Fibroblast of villous mesenchyme (primary cell): Measurements from ENCODE around the gene ZNF420. TPM values are rescaled to one million over a fixed set of nuclear protein-coding genes. Genes with fewer than 3 reads are reported as not detected.

Source experiments
- DNase-seq: peaks from one replicate; pipeline ENCODE4 v3.0.0-alpha.2; 2010; ENCODE audit warnings: low read depth
- H3K4me3 ChIP-seq: 2 replicates; pipeline ENCODE4 v1.5.1; 2011; ENCODE audit warnings: low read depth, mild to moderate bottlenecking, low read length
- CTCF ChIP-seq: IDR thresholded peaks from 2 replicates; pipeline ENCODE4 v1.5.1; 2012; ENCODE audit warnings: low read depth, mild to moderate bottlenecking, low read length; ENCODE audit not compliant: insufficient read depth
- total RNA-seq: library from RNA; depleted of rRNA; stranded (reverse); fragments of >200 nt; gene quantifications from 2 replicates; pipeline ENCODE4 v1.2.3, GENCODE V29; 2012

Gene ZNF420
- total RNA-seq, 1 donor = 8.2 TPM

GRCh38 chr19:37136111-37136510, 57.9 kb downstream of the ZNF420 start:
- DNase-seq = no peak
- TF ChIP-seq CTCF = no peak
- H3K4me3 ChIP-seq = no peak overlapping the region

- no peak overlapping the region for H3K4me3 ChIP-seq
Measured at GRCh38 chr19:37148214-37148613, 70.0 kb downstream of the ZNF420 start.

DNA sequence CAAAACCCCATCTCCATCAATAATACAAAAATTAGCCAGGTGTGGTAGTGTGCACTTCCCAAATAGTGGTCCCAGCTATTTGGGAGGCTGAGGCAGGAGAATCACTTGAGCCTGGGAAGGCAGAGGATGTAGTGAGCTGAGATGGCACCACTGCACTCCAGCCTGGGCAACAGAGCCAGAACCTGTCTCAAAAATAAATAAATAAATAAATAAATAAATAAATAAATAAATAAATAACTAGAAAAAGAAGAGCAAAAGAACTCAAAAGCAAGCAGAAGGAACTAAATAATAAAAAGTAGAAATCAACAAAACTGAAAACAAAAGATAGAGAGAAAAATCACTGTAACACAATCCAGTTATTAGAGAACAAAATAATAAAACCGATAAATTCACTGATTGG, 81.9 kb downstream of the ZNF420 start:
- no peak for TF ChIP-seq CTCF
- H3K4me3 ChIP-seq = no peak overlapping the region
- DNase-seq = no peak

More at GRCh38 chr19:37148214-37148613, 70.0 kb downstream of the ZNF420 start:
- no peak for TF ChIP-seq CTCF
- DNase-seq = no peak

GRCh38 chr19:37165635-37166034, 87.4 kb downstream of the ZNF420 start:
- no peak for TF ChIP-seq CTCF
- no peak for DNase-seq
- H3K4me3 ChIP-seq = no peak overlapping the region

- TF ChIP-seq CTCF = peak; percentile 23
- peak within 1 kb of the TSS; percentile 98 for H3K4me3 ChIP-seq
- peak; percentile 97 for DNase-seq
Measured at GRCh38 chr19:37172368-37173366, 94.4 kb downstream of the ZNF420 start, which contains the start of gene ZNF585A. TSS of gene ZNF585A (minus strand) at chr19:37172695. CDS start at chr19:37169910, 2,785 bp downstream.

Other genes with a start within 250 kb of the ZNF420 start
- 4.5 and 10.4 TPM in 2 replicates for gene ZNF790, start 240.0 kb upstream of the ZNF420 start, total RNA-seq
- gene ZNF345, start 227.6 kb upstream of the ZNF420 start, total RNA-seq = 2.3 and 6.0 TPM in 2 replicates
- 2.6 and 3.5 TPM in 2 replicates for gene ZNF829, start 162.1 kb upstream of the ZNF420 start, total RNA-seq
- gene ZNF568, start 162.1 kb upstream of the ZNF420 start, total RNA-seq = 8.7 and 11.2 TPM in 2 replicates
- gene ZNF585A, start 94.3 kb downstream of the ZNF420 start, total RNA-seq = 7.8 and 10.0 TPM in 2 replicates
- 14.7 and 17.7 TPM in 2 replicates for gene ZNF585B, start 132.1 kb downstream of the ZNF420 start, total RNA-seq
- 5.2 and 6.8 TPM in 2 replicates for gene ZNF383, start 139.8 kb downstream of the ZNF420 start, total RNA-seq